ENCODE results near the gene CTAG1B.
"Not testable (repeated sequence)": the region's sequence is repeated elsewhere in the genome, so short reads cannot be mapped to it uniquely, and the experiment has no call there.

DNA sequence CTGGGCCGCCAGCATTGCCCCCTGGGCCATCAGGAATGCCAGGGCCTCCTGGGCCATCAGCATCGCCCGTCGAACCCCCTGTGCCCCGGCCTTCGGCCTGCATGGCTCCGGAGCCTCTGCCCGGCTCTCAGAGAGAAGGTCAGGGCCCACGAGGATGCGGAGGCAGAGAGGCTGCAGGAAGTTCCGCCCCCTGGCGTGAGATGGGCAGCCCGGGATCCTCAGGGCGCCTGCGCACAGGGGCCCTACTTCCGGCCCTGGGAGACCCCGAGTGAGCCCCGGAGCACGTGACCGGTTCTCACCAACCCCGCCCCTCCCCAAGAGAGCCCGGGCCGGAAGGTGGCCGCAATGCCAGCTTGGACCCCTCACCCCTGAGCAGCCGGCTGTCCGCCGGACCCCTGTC lies 34.3 kb upstream of the CTAG1B start, which contains the start of gene CTAG2:
- TF ChIP-seq, protein P1, sequence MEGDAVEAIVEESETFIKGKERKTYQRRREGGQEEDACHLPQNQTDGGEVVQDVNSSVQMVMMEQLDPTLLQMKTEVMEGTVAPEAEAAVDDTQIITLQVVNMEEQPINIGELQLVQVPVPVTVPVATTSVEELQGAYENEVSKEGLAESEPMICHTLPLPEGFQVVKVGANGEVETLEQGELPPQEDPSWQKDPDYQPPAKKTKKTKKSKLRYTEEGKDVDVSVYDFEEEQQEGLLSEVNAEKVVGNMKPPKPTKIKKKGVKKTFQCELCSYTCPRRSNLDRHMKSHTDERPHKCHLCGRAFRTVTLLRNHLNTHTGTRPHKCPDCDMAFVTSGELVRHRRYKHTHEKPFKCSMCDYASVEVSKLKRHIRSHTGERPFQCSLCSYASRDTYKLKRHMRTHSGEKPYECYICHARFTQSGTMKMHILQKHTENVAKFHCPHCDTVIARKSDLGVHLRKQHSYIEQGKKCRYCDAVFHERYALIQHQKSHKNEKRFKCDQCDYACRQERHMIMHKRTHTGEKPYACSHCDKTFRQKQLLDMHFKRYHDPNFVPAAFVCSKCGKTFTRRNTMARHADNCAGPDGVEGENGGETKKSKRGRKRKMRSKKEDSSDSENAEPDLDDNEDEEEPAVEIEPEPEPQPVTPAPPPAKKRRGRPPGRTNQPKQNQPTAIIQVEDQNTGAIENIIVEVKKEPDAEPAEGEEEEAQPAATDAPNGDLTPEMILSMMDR (IDR thresholded peaks at IDR 0.05; ENCODE audit: insufficient read depth, low read length): not testable (repeated sequence)
- TF ChIP-seq SPI1 (IDR thresholded peaks at IDR 0.05; ENCODE audit: borderline replicate concordance, low read depth): not testable (repeated sequence)
